A549 (cell line): ENCODE results near the gene TXNL4A. TPM values are rescaled to one million over a fixed set of nuclear protein-coding genes. Genes with fewer than 3 reads are reported as not detected.

Source experiments
- ATAC-seq, 2 experiments: fragments of 200-7000 bp in 1 of 2; fragments of >200 bp in 1 of 2; cut with Nextera tagmentation in 1 of 2; cut with Tn5 transposase in 1 of 2; 3 replicates each; pipeline versions ENCODE4 v1.8.0 to v1.9.1; 2018 to 2020; ENCODE audit warnings: mild to moderate bottlenecking in 1 of 2, moderate library complexity in 1 of 2
- CTCF ChIA-PET: fragments of 300-600 bp; sonication (Branson Sonifier 250); formaldehyde crosslinking; extraction: SDS; loops from one replicate; lab custom pipeline; 2021; ENCODE audit warnings: antibody characterized with exemption, inconsistent platforms; lab: Yijun Ruan, JAX
- POLR2A ChIA-PET: fragments of 350-600 bp; formaldehyde crosslinking; extraction: SDS; loops from one replicate; lab custom pipeline; 2021; ENCODE audit warnings: antibody characterized with exemption, inconsistent platforms; lab: Yijun Ruan, JAX
- DNase-seq, 2 experiments: peaks; one replicate each; pipeline versions ENCODE4 v3.0.0 to v3.0.0-alpha.2; 2011 to 2016; ENCODE audit warnings: low read depth in 1 of 2, low spot score in 1 of 2
- FAIRE-seq: peaks from 2 replicates; lab custom pipeline; 2011; peaks lifted over from hg19 to GRCh38; lab: Jason Lieb, UNC
- H3K27ac ChIP-seq, 2 experiments: fragments of >200 bp; sonication (Bioruptor Twin); formaldehyde crosslinking; 3 replicates each; pipeline ENCODE4 v1.5.1; 2016 to 2017
- H3K4me1 ChIP-seq: fragments of >200 bp; sonication (Bioruptor Twin); formaldehyde crosslinking; 3 replicates; pipeline ENCODE4 v1.6.1; 2016
- H3K4me2 ChIP-seq: fragments of >200 bp; sonication (Bioruptor Twin); formaldehyde crosslinking; 3 replicates; pipeline ENCODE4 v1.6.1; 2016
- H3K4me3 ChIP-seq: fragments of >200 bp; sonication (Bioruptor Twin); formaldehyde crosslinking; 3 replicates; pipeline ENCODE4 v1.5.1; 2016
- H3K9me3 ChIP-seq: fragments of >200 bp; sonication (Bioruptor Twin); formaldehyde crosslinking; 3 replicates; pipeline ENCODE4 v1.6.1; 2016
- ATOH8 ChIP-seq: fragments of 250-450 bp; sonication (Bioruptor Pico); IDR thresholded peaks from 2 replicates; pipeline ENCODE4 v1.5.0; 2020; ENCODE audit warnings: low read depth, mild to moderate bottlenecking, moderate library complexity
- BHLHE40 ChIP-seq: IDR thresholded peaks from 2 replicates; pipeline ENCODE4 v1.6.1; 2012; ENCODE audit warnings: low read depth, low read length, inconsistent platforms
- CBX2 ChIP-seq: fragments of 200-600 bp; sonication (generic); IDR thresholded peaks from 2 replicates; pipeline ENCODE4 v1.6.1; 2016; ENCODE audit warnings: low read depth, mild to moderate bottlenecking, borderline replicate concordance
- CTCF ChIP-seq: fragments of >200 bp; sonication (Bioruptor Twin); formaldehyde crosslinking; IDR thresholded peaks from 3 replicates; pipeline ENCODE4 v1.5.1; 2016
- HDAC2 ChIP-seq: fragments of 200-600 bp; sonication (generic); IDR thresholded peaks from 2 replicates; pipeline ENCODE4 v1.6.1; 2016
- HEYL ChIP-seq: fragments of 250-450 bp; sonication (Bioruptor Pico); IDR thresholded peaks from 2 replicates; pipeline ENCODE4 v1.8.0; 2021; ENCODE audit warnings: mild to moderate bottlenecking, moderate library complexity
- HOXB13 ChIP-seq: fragments of 250-450 bp; sonication (Bioruptor Pico); IDR thresholded peaks from 2 replicates; pipeline ENCODE4 v1.5.0; 2020; ENCODE audit warnings: low read depth, mild to moderate bottlenecking, moderate library complexity
- NFE2L2 ChIP-seq: fragments of 150-350 bp; conservative IDR thresholded peaks from 2 replicates; pipeline ENCODE4 v1.6.1; 2014; ENCODE audit warnings: low read length
- RCOR1 ChIP-seq: fragments of 150-350 bp; IDR thresholded peaks from 2 replicates; pipeline ENCODE4 v1.6.1; 2014; ENCODE audit warnings: antibody characterized with exemption, low read length, low read depth
- RFX5 ChIP-seq: fragments of 450-650 bp; IDR thresholded peaks from 2 replicates; pipeline ENCODE4 v1.7.1; 2014; ENCODE audit warnings: antibody characterized with exemption, mild to moderate bottlenecking, moderate library complexity
- RNF2 ChIP-seq: fragments of 200-600 bp; sonication (generic); IDR thresholded peaks from 2 replicates; pipeline ENCODE4 v1.6.1; 2016; ENCODE audit warnings: low read depth, mild to moderate bottlenecking, antibody characterized with exemption, moderate library complexity, borderline replicate concordance
- TFCP2L1 ChIP-seq: fragments of 250-450 bp; sonication (Bioruptor Pico); IDR thresholded peaks from 2 replicates; pipeline ENCODE4 v1.5.0; 2021; ENCODE audit warnings: mild to moderate bottlenecking
- USF2 ChIP-seq: fragments of 450-650 bp; IDR thresholded peaks from 2 replicates; pipeline ENCODE4 v1.6.1; 2014; ENCODE audit warnings: antibody characterized with exemption
- ZC3H11A ChIP-seq: fragments of 450-650 bp; IDR thresholded peaks from 2 replicates; pipeline ENCODE4 v1.6.1; 2014; ENCODE audit warnings: antibody characterized with exemption, mild to moderate bottlenecking
- ZSCAN20 ChIP-seq: fragments of 250-450 bp; sonication (Bioruptor Pico); IDR thresholded peaks from 2 replicates; pipeline ENCODE4 v1.8.0; 2022; ENCODE audit warnings: mild to moderate bottlenecking, moderate library complexity
- WGBS: methylation state at CpG from one replicate; pipeline ENCODE4 v1.1.6; 2017; ENCODE audit errors: missing lambda C conversion rate; 5-methylcytosine and 5-hydroxymethylcytosine counted together
- polyA plus RNA-seq, 4 experiments: library from polyadenylated mRNA; depleted of rRNA in 3 of 4; stranded (reverse); fragments of >200 nt; fragmentation: RNase III in 1 of 4; extraction: RNeasy Plus Mini Kit Qiagen cat#74134 plus additional on column Dnase treatment in 1 of 4; gene quantifications; 2 replicates in 3 of 4; 3 replicates in 1 of 4; pipeline ENCODE4 v1.2.3, GENCODE V29; 2011 to 2017
- TF ChIP-seq, protein P1 (sequence below): fragments of >200 bp; sonication (Bioruptor Twin); formaldehyde crosslinking; IDR thresholded peaks from 2 replicates; pipeline ENCODE4 v1.6.1; 2016
- TF ChIP-seq, protein P2 (sequence below): IDR thresholded peaks from 2 replicates; pipeline ENCODE4 v1.6.1; 2012; ENCODE audit warnings: low read depth, borderline replicate concordance
- TF ChIP-seq, protein P3 (sequence below): fragments of 200-600 bp; sonication (generic); IDR thresholded peaks from 2 replicates; pipeline ENCODE4 v1.6.1; 2016; ENCODE audit warnings: antibody characterized with exemption, mild to moderate bottlenecking, moderate library complexity
- TF ChIP-seq, protein P4 (sequence below): fragments of >200 bp; sonication (Bioruptor Twin); formaldehyde crosslinking; IDR thresholded peaks from 3 replicates; pipeline ENCODE4 v1.6.1; 2016

The TXNL4A gene
- polyA plus RNA-seq, 2 of the 4 experiments (the other 2 are of a cell fraction) = 99.6 to 139 TPM

DNA sequence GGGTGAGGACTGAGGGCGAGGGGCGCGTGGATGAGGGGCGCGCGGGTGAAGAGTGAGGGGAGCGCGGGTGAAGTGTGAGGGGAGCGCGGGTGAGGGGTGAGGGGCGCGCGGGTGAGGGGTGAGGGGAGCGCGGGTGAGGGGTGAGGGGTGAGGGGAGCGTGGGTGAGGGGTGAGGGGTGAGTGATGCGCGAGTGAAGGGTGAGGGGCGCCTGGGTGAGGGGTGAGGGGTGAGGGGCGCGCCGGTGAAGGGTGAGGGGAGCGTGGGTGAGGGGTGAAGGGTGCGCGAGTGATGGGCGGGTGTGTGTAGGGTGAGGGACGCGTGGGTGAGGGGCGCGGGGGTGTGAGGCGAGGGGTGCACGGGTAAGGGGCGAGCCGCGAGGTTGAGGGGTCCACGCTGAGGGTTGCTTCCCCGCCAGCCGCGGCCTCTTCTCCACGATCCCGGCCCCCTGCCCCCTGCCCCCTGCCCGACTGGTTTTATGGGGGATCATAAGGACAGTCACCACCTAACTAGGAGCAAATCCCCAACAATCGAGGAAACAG lies 35.8 kb downstream of the TXNL4A start:
- 83% methylated on average over 21 of the region's 43 CpGs for WGBS
- no peak for FAIRE-seq
- H3K9me3 ChIP-seq = no peaks in the 10 kb centered on the region
- TF ChIP-seq USF2 = no peak
- no peak for TF ChIP-seq NFE2L2
- TF ChIP-seq CTCF = no peak
- TF ChIP-seq TFCP2L1 (CRISPR knock-in tag) = no peak
- no peak for TF ChIP-seq RNF2
- TF ChIP-seq RCOR1 = no peak
- TF ChIP-seq HEYL (CRISPR knock-in tag) = no peak
- TF ChIP-seq HDAC2 = no peak
- TF ChIP-seq, all 56 proteins: peak for 0
- peak in 1 of 2 experiments; percentile 4; a peak in 1 of 6 replicates for ATAC-seq
- Histone ChIP-seq H3K4me1 (no peaks in the 10 kb centered on the region; the same call in 2 of the 3 replicates), H3K4me2 (peak overlapping the region; percentile 85), H3K4me3 (peak overlapping the region; percentile 87), H3K27ac (peak overlapping the region; percentile 77 to 95; a peak in 5 of 6 replicates)
- CTCF ChIA-PET = interaction anchor here (0.6 kb wide), 1 partner anchor 35 kb away, joined by 3 read pairs; no protein-coding TSS in a partner anchor
- DNase-seq = no peak
- POLR2A ChIA-PET = no interaction called here

DNA sequence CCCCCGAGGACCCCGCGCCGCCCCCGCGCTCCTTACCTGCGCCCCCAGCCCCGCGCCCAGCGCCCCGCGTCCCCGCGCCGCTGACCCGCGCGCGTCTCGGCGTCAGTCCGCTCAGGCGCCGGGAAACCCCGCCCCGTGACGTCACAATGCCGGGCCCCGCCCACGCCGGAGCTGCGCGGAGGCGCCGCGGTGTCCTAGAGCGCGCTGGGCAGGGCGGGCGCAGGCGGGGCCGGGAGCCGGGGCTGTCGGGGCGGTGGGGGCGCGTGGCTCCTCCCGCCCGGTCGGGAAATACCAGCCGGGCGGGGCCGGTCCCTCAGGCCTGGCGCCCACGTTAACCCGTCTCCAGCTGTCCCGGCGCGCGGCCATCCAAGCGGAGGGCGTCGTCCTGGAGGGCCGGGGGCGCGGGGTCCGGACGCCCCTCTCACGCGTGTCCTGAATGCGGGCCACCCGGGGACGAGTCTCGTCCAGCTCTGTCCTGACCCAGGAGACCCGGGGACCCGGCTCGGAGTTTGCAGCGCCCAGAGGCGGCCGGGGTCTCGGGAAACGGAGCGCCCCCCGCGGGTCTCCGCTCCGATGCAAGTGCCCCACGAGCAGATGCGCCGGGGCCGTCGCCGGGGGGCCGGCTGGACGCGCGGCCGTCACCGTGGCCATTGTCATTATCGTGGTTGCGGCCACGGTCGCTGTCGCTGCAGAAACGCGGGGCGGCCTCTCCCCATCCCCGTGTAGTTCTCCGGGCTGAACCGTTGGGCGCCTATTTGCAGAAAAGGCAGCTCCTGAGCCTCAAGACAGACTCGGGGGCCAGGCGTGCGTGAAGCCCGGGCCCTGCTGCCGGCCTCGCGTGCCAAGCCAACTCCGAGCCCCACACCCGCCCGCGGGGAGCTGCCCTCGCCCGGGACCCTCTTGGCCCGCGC lies 36.6 kb downstream of the TXNL4A start, which contains the start of gene SLC66A2:
Gene SLC66A2 (minus strand): TSS at position 109 of the 911 bp plus-strand sequence. CDS start 727 bp downstream, outside the sequence.
- ATAC-seq = peak; percentile 87 to 93
- peak within 1 kb of the TSS; percentile 87 for H3K4me3 ChIP-seq
- H3K27ac ChIP-seq = peak within 1 kb of the TSS; percentile 77 to 95
- ChIA-PET POLR2A (interaction anchor here (1.0 kb wide), 1 partner anchor 12 kb away, joined by 3 read pairs; the partner anchor contains the start of gene HSBP1L1), CTCF (interaction anchor here (0.6 kb wide), 1 partner anchor 36 kb away, joined by 3 read pairs; no protein-coding TSS in a partner anchor)
- H3K4me2 ChIP-seq = peak within 1 kb of the TSS; percentile 85
- DNase-seq = peak; percentile 43 to 66
- no CpG with 5 or more reads among the region's 126 CpGs for WGBS
- H3K9me3 ChIP-seq = no peaks in the 10 kb centered on the region
- no peak for FAIRE-seq
- no peaks in the 10 kb centered on the region; the same call in 2 of the 3 replicates for H3K4me1 ChIP-seq
- TF ChIP-seq CTCF (no peak), ZC3H11A (no peak), CBX2 (no peak), ZSCAN20 (CRISPR knock-in tag) (no peak), USF2 (no peak), RNF2 (0 out of 2 replicates have a peak, but pooled peaks have one; percentile 34), ATOH8 (CRISPR knock-in tag) (no peak), RFX5 (no peak), HOXB13 (CRISPR knock-in tag) (no peak), BHLHE40 (no peak)
- TF ChIP-seq, protein P1, sequence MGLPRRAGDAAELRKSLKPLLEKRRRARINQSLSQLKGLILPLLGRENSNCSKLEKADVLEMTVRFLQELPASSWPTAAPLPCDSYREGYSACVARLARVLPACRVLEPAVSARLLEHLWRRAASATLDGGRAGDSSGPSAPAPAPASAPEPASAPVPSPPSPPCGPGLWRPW = no peak
- TF ChIP-seq, protein P2, sequence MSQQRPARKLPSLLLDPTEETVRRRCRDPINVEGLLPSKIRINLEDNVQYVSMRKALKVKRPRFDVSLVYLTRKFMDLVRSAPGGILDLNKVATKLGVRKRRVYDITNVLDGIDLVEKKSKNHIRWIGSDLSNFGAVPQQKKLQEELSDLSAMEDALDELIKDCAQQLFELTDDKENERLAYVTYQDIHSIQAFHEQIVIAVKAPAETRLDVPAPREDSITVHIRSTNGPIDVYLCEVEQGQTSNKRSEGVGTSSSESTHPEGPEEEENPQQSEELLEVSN = no peak
- TF ChIP-seq, protein P3, sequence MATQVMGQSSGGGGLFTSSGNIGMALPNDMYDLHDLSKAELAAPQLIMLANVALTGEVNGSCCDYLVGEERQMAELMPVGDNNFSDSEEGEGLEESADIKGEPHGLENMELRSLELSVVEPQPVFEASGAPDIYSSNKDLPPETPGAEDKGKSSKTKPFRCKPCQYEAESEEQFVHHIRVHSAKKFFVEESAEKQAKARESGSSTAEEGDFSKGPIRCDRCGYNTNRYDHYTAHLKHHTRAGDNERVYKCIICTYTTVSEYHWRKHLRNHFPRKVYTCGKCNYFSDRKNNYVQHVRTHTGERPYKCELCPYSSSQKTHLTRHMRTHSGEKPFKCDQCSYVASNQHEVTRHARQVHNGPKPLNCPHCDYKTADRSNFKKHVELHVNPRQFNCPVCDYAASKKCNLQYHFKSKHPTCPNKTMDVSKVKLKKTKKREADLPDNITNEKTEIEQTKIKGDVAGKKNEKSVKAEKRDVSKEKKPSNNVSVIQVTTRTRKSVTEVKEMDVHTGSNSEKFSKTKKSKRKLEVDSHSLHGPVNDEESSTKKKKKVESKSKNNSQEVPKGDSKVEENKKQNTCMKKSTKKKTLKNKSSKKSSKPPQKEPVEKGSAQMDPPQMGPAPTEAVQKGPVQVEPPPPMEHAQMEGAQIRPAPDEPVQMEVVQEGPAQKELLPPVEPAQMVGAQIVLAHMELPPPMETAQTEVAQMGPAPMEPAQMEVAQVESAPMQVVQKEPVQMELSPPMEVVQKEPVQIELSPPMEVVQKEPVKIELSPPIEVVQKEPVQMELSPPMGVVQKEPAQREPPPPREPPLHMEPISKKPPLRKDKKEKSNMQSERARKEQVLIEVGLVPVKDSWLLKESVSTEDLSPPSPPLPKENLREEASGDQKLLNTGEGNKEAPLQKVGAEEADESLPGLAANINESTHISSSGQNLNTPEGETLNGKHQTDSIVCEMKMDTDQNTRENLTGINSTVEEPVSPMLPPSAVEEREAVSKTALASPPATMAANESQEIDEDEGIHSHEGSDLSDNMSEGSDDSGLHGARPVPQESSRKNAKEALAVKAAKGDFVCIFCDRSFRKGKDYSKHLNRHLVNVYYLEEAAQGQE = no peak
- TF ChIP-seq, protein P4, sequence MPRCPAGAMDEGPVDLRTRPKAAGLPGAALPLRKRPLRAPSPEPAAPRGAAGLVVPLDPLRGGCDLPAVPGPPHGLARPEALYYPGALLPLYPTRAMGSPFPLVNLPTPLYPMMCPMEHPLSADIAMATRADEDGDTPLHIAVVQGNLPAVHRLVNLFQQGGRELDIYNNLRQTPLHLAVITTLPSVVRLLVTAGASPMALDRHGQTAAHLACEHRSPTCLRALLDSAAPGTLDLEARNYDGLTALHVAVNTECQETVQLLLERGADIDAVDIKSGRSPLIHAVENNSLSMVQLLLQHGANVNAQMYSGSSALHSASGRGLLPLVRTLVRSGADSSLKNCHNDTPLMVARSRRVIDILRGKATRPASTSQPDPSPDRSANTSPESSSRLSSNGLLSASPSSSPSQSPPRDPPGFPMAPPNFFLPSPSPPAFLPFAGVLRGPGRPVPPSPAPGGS = no peak
